HepG2 (cell line): ENCODE results near the gene MCRIP2. TPM values are rescaled to one million over a fixed set of nuclear protein-coding genes. Genes with fewer than 3 reads are reported as not detected.

Source experiments
- ATAC-seq: fragments of 200-7000 bp; cut with Tn5 transposase; 3 replicates; pipeline ENCODE4 v1.9.1; 2020; ENCODE audit warnings: mild to moderate bottlenecking, moderate library complexity
- BruUV-seq: library from RNA; stranded (reverse); fragments of 400-500 nt; replicated peaks from 2 replicates; lab custom pipeline; 2021; lab: Mats Ljungman, UMichigan
- CTCF ChIA-PET: fragments of 300-600 bp; formaldehyde crosslinking; extraction: SDS; loops from one replicate; lab custom pipeline; 2021; ENCODE audit warnings: low total read pairs, inconsistent platforms, low intra/inter-chr PET ratio; lab: Yijun Ruan, JAX
- POLR2A ChIA-PET: fragments of 350-600 bp; sonication (Branson Sonifier 250); formaldehyde crosslinking; loops from one replicate; lab custom pipeline; 2020; ENCODE audit warnings: antibody characterized with exemption, inconsistent platforms; lab: Yijun Ruan, JAX
- DNase-seq: peaks from one replicate; pipeline ENCODE4 v3.0.0-alpha.2; 2015; ENCODE audit warnings: low spot score
- FAIRE-seq: peaks from 3 replicates; lab custom pipeline; 2011; peaks lifted over from hg19 to GRCh38; lab: Jason Lieb, UNC
- H2AFZ ChIP-seq: one replicate; pipeline ENCODE4 v1.6.1; 2011; ENCODE audit warnings: low read length, inconsistent platforms
- H3K27ac ChIP-seq: fragments of 300-600 bp; 3 replicates; pipeline ENCODE4 v1.8.0; 2011; ENCODE audit warnings: mixed run types, mild to moderate bottlenecking, mixed read lengths, low read length, inconsistent platforms; ENCODE audit not compliant: insufficient read depth; ENCODE audit errors: extremely low read length
- H3K27me3 ChIP-seq, 2 experiments: fragments of 200-600 bp in 1 of 2; 2 replicates in 1 of 2; 3 replicates in 1 of 2; pipeline versions ENCODE4 v1.6.0 to v1.8.0; 2011; ENCODE audit warnings: low read length in 2 of 2, mild to moderate bottlenecking in 2 of 2, moderate library complexity in 2 of 2, inconsistent platforms in 1 of 2; ENCODE audit not compliant: insufficient read depth in 2 of 2, control insufficient read depth in 1 of 2
- H3K36me3 ChIP-seq, 2 experiments: fragments of 200-600 bp in 1 of 2; replicated peaks in 1 of 2; 2 replicates in 1 of 2; 3 replicates in 1 of 2; pipeline versions ENCODE4 v1.5.1 to v1.8.0; 2011; ENCODE audit warnings: low read length in 2 of 2, inconsistent platforms in 1 of 2; ENCODE audit not compliant: insufficient read depth in 2 of 2, control insufficient read depth in 1 of 2
- H3K4me1 ChIP-seq: 2 replicates; pipeline ENCODE4 v1.5.1; 2012; ENCODE audit warnings: low read length, inconsistent platforms; ENCODE audit not compliant: insufficient read depth
- H3K4me2 ChIP-seq: 2 replicates; pipeline ENCODE4 v1.6.0; 2011; ENCODE audit warnings: low read depth, low read length, inconsistent platforms
- H3K4me3 ChIP-seq, 3 experiments: fragments of 200-600 bp in 1 of 3; sonication (generic), shearing (Covaris generic) in 1 of 3; replicated peaks in 1 of 3; 2 replicates each; pipeline ENCODE4 v1.5.1; 2011 to 2016; ENCODE audit warnings: low read length in 3 of 3, inconsistent platforms in 2 of 3, low read depth in 2 of 3, mild to moderate bottlenecking in 2 of 3, control low read depth in 1 of 3, mixed read lengths in 1 of 3; ENCODE audit not compliant: insufficient read depth in 1 of 3
- H3K79me2 ChIP-seq: one replicate; pipeline ENCODE4 v1.6.1; 2011; ENCODE audit warnings: low read length, inconsistent platforms; ENCODE audit not compliant: insufficient read depth
- H3K9ac ChIP-seq: 2 replicates; pipeline ENCODE4 v1.6.0; 2011; ENCODE audit warnings: mild to moderate bottlenecking, low read depth, low read length, inconsistent platforms; ENCODE audit not compliant: insufficient read depth
- H3K9me3 ChIP-seq: 2 replicates; pipeline ENCODE4 v1.5.1; 2012; ENCODE audit warnings: mild to moderate bottlenecking, low read length
- H4K20me1 ChIP-seq: 2 replicates; pipeline ENCODE4 v1.6.0; 2011; ENCODE audit warnings: inconsistent platforms, mild to moderate bottlenecking, low read length, moderate library complexity; ENCODE audit not compliant: insufficient read depth
- FOXK1 ChIP-seq: sonication (generic); formaldehyde crosslinking; IDR thresholded peaks from 2 replicates; pipeline ENCODE4 v1.4.0; 2020; ENCODE audit warnings: low read depth, missing genetic modification reagents, borderline replicate concordance
- KAT7 ChIP-seq: IDR thresholded peaks from 2 replicates; pipeline ENCODE4 v1.6.1; 2018; ENCODE audit warnings: borderline replicate concordance, missing compliant biosample characterization
- NR2F1 ChIP-seq, 2 experiments: fragments of 450-650 bp in 1 of 2; formaldehyde crosslinking in 1 of 2; IDR thresholded peaks; 2 replicates each; pipeline versions ENCODE4 v1.5.0 to v1.6.1; 2016 to 2020; ENCODE audit warnings: mild to moderate bottlenecking in 1 of 2, missing compliant biosample characterization in 1 of 2, missing genetic modification reagents in 1 of 2, moderate library complexity in 1 of 2
- PHF21A ChIP-seq: sonication (generic); formaldehyde crosslinking; IDR thresholded peaks from 2 replicates; pipeline ENCODE4 v1.5.0; 2020; ENCODE audit warnings: mild to moderate bottlenecking, missing genetic modification reagents
- REXO4 ChIP-seq: sonication (generic); formaldehyde crosslinking; IDR thresholded peaks from 2 replicates; pipeline ENCODE4 v1.8.0; 2022; ENCODE audit warnings: missing genetic modification reagents, mild to moderate bottlenecking, borderline replicate concordance
- TFE3 ChIP-seq: IDR thresholded peaks from 2 replicates; pipeline ENCODE4 v1.6.1; 2016
- YY1 ChIP-seq: IDR thresholded peaks from 2 replicates; pipeline ENCODE4 v1.6.1; 2011; ENCODE audit warnings: low read length, low read depth, moderate library complexity, mild to moderate bottlenecking; ENCODE audit not compliant: insufficient read depth, insufficient replicate concordance
- ZFX ChIP-seq: sonication (generic); formaldehyde crosslinking; IDR thresholded peaks from 2 replicates; pipeline ENCODE4 v1.4.0; 2020; ENCODE audit warnings: mild to moderate bottlenecking, low read depth, missing genetic modification reagents, moderate library complexity
- ZFY ChIP-seq: sonication (generic); formaldehyde crosslinking; IDR thresholded peaks from 2 replicates; pipeline ENCODE4 v1.4.0; 2020; ENCODE audit warnings: missing genetic modification reagents
- ZNF101 ChIP-seq: sonication (generic); formaldehyde crosslinking; IDR thresholded peaks from 2 replicates; pipeline ENCODE4 v1.4.0; 2020; ENCODE audit warnings: mild to moderate bottlenecking, low read depth, missing genetic modification reagents, borderline replicate concordance
- ZNF326 ChIP-seq: sonication (generic); formaldehyde crosslinking; IDR thresholded peaks from 2 replicates; pipeline ENCODE4 v1.4.0; 2020; ENCODE audit warnings: missing genetic modification reagents, borderline replicate concordance
- ZNF34 ChIP-seq: sonication (generic); formaldehyde crosslinking; IDR thresholded peaks from 2 replicates; pipeline ENCODE4 v1.4.0; 2020; ENCODE audit warnings: mild to moderate bottlenecking, missing genetic modification reagents, borderline replicate concordance
- ZNF414 ChIP-seq: sonication (generic); formaldehyde crosslinking; IDR thresholded peaks from 2 replicates; pipeline ENCODE4 v1.5.0; 2020; ENCODE audit warnings: missing genetic modification reagents
- WGBS: methylation state at CpG from one replicate; pipeline ENCODE4 v1.1.6; 2017; ENCODE audit warnings: low lambda C conversion rate; 5-methylcytosine and 5-hydroxymethylcytosine counted together
- in situ Hi-C: cut with HindIII; loops from 2 replicates; pipeline ENCODE4 v1.10.0; 2017; ENCODE audit warnings: low pct_unique_long_range_greater_than_20kb; ENCODE audit not compliant: extremely low pct_ligation_motif_present
- intact Hi-C: fragments of 100-400 bp; cut with micrococcal nuclease; formaldehyde crosslinking; loops from one replicate; pipeline ENCODE4 v1.10.0; 2022; ENCODE audit not compliant: unreplicated experiment
- polyA plus RNA-seq, 8 experiments: library from polyadenylated mRNA; depleted of rRNA in 3 of 8; stranded (reverse) in 7 of 8; unstranded in 1 of 8; fragments of >200 nt; fragmentation: Illumina TruSeq in 4 of 8; extraction: Trizol in 4 of 8; gene quantifications; 2 replicates each; pipeline versions ENCODE4 v1.2.1 to v1.2.3, GENCODE V29; 2011 to 2016; ENCODE audit warnings: low read depth in 4 of 8, missing spikeins in 1 of 8, mixed read lengths in 1 of 8; ENCODE audit not compliant: insufficient read depth in 1 of 8
- total RNA-seq, 5 experiments: library from RNA; depleted of rRNA; stranded (reverse); fragments of >200 nt; fragmentation: Illumina TruSeq; extraction: Trizol; gene quantifications; 2 replicates each; pipeline ENCODE4 v1.2.3, GENCODE V29; 2016; ENCODE audit warnings: low read depth in 1 of 5
- TF ChIP-seq, protein P1 (sequence below): sonication (generic); formaldehyde crosslinking; IDR thresholded peaks from 2 replicates; pipeline ENCODE4 v1.4.0; 2020; ENCODE audit warnings: mild to moderate bottlenecking, missing genetic modification reagents

Gene MCRIP2
- total and polyA plus RNA-seq, 2 of the 13 experiments (the other 11 are each of a cell fraction or from before 2014, with no cell fraction given), result 39.6 to 76.7 TPM

GRCh38 chr16:640614-641013 is 1.0 kb upstream of the MCRIP2 start:
- no peaks in the 10 kb centered on the region for H3K27me3 ChIP-seq
- peaks cover 54% of the 10 kb centered on the region for H3K4me1 ChIP-seq
- 66% methylated on average over 3 of the region's 5 CpGs for WGBS
- ChIA-PET CTCF (no interaction called here), POLR2A (no interaction called here)
- peaks cover 4% of the 10 kb centered on the region; the same call in 1 of the 2 replicates for H4K20me1 ChIP-seq
- peak overlapping the region; percentile 94 for H3K9ac ChIP-seq
- BruUV-seq, result no TSS peak
- FAIRE-seq (no peak), DNase-seq (no peak)
- peaks cover 23% of the 10 kb centered on the region for H3K79me2 ChIP-seq
- H3K9me3 ChIP-seq, result no peaks in the 10 kb centered on the region
- no peak overlapping the region for H3K27ac ChIP-seq
- intact Hi-C loops (loop anchor here (10.0 kb wide), 1 partner anchor 56 kb away; no protein-coding TSS in a partner anchor), in situ Hi-C loops (no loop called here)
- no peak overlapping the region for H2AFZ ChIP-seq
- H3K36me3 ChIP-seq, result no peaks in the 10 kb centered on the region
- H3K4me3 ChIP-seq, result peak overlapping the region; percentile 59 to 89 (median 82); a peak in 4 of 6 replicates
- TF ChIP-seq KAT7 (CRISPR knock-in tag) (no peak), ZNF414 (CRISPR knock-in tag) (no peak), ZNF326 (CRISPR knock-in tag) (no peak), YY1 (no peak), REXO4 (no peak), ZNF101 (CRISPR knock-in tag) (no peak), ZFX (CRISPR knock-in tag) (no peak), PHF21A (CRISPR knock-in tag) (no peak), ZNF34 (no peak), NR2F1 (CRISPR knock-in tag; IDR thresholded peaks at IDR 0.05) (no peak), TFE3 (CRISPR knock-in tag) (no peak), FOXK1 (CRISPR knock-in tag) (no peak), ZFY (no peak)
- TF ChIP-seq, protein P1, sequence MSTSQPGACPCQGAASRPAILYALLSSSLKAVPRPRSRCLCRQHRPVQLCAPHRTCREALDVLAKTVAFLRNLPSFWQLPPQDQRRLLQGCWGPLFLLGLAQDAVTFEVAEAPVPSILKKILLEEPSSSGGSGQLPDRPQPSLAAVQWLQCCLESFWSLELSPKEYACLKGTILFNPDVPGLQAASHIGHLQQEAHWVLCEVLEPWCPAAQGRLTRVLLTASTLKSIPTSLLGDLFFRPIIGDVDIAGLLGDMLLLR (CRISPR knock-in tag), result no peak
- TF ChIP-seq, all 625 proteins: peak for 0
- no peak for ATAC-seq
- H3K4me2 ChIP-seq, result peak overlapping the region; percentile 98; the same call in 1 of the 2 replicates
